GM18873 (cell line): ENCODE data around the gene IL17RC.

Experiments
- ATAC-seq: cut with Tn5 transposase; IDR thresholded peaks from one replicate; pipeline ENCODE4 v1.9.1; 2021; ENCODE audit warnings: mild to moderate bottlenecking, moderate library complexity, moderate number of reproducible peaks; ENCODE audit not compliant: unreplicated experiment, low FRiP score

The IL17RC gene

GRCh38 chr3:9942164-9942563 is 25.3 kb downstream of the IL17RC start:
- no peak for ATAC-seq

GRCh38 chr3:9942934-9943690 is 26.2 kb downstream of the IL17RC start:
- ATAC-seq, result no peak

- no peak for ATAC-seq
Observed at GRCh38 chr3:9944271-9944670, 27.4 kb downstream of the IL17RC start.

- no peak for ATAC-seq
Observed at GRCh38 chr3:9945358-9945757, 28.5 kb downstream of the IL17RC start.

GRCh38 chr3:9946112-9947024 is 29.5 kb downstream of the IL17RC start:
- no peak for ATAC-seq

- no peak for ATAC-seq
Observed at GRCh38 chr3:9947025-9947995, 30.4 kb downstream of the IL17RC start.

GRCh38 chr3:9948586-9948985 is 31.7 kb downstream of the IL17RC start:
- ATAC-seq, result no peak

GRCh38 chr3:9949115-9949514 is 32.2 kb downstream of the IL17RC start:
- no peak for ATAC-seq

GRCh38 chr3:9949626-9950025 is 32.7 kb downstream of the IL17RC start:
- ATAC-seq, result no peak

GRCh38 chr3:9951126-9951525 is 34.2 kb downstream of the IL17RC start:
- no peak for ATAC-seq

- no peak for ATAC-seq
Observed at GRCh38 chr3:9951598-9951961, 34.7 kb downstream of the IL17RC start.

GRCh38 chr3:9951962-9952805 is 35.3 kb downstream of the IL17RC start, which contains the start of gene PRRT3:
PRRT3 (minus strand) TSS chr3:9952408; CDS start chr3:9950115, 2,293 bp downstream.
- ATAC-seq, result no peak

GRCh38 chr3:9955067-9955502 is 38.2 kb downstream of the IL17RC start:
- no peak for ATAC-seq

- ATAC-seq, result no peak
Observed at GRCh38 chr3:9955611-9956352, 38.9 kb downstream of the IL17RC start.

GRCh38 chr3:9957214-9957613 is 40.3 kb downstream of the IL17RC start:
- no peak for ATAC-seq

GRCh38 chr3:9965200-9965875 is 48.4 kb downstream of the IL17RC start:
- ATAC-seq, result no peak

GRCh38 chr3:9966841-9967240 is 49.9 kb downstream of the IL17RC start:
- no peak for ATAC-seq

- ATAC-seq, result no peak
Observed at GRCh38 chr3:9969632-9970019, 52.7 kb downstream of the IL17RC start.
